H1 (cell line): ENCODE measurements around the gene SFMBT2. TPM values are rescaled to one million over a fixed set of nuclear protein-coding genes. Genes with fewer than 3 reads are reported as not detected.

Source experiments
- CTCF ChIA-PET: fragments of 300-600 bp; sonication (Branson Sonifier 250); formaldehyde crosslinking; loops from one replicate; lab custom pipeline; 2021; ENCODE audit not compliant: partially characterized antibody; lab: Charles Lee
- POLR2A ChIA-PET: fragments of 300-600 bp; sonication (Branson Sonifier 250); formaldehyde crosslinking; loops from one replicate; lab custom pipeline; 2021; ENCODE audit warnings: inconsistent platforms; ENCODE audit not compliant: partially characterized antibody; lab: Charles Lee
- DNase-seq, 2 experiments: peaks; one replicate each; pipeline versions ENCODE4 v3.0.0 to v3.0.0-alpha.2; 2010 to 2022; ENCODE audit warnings: low spot score in 2 of 2, low read depth in 1 of 2, mixed read lengths in 1 of 2
- FAIRE-seq: peaks from 2 replicates; lab custom pipeline; 2011; peaks lifted over from hg19 to GRCh38; lab: Jason Lieb, UNC
- H2AFZ ChIP-seq: 2 replicates; pipeline ENCODE4 v1.8.1; 2012; ENCODE audit warnings: low read length, inconsistent platforms
- H2AK5ac ChIP-seq: 2 replicates; pipeline ENCODE4 v1.6.1; 2013; ENCODE audit warnings: low read depth, low read length
- H2BK120ac ChIP-seq: replicated peaks from 2 replicates; pipeline ENCODE3; 2013; ENCODE audit warnings: low read depth, low read length, inconsistent platforms
- H2BK12ac ChIP-seq: 2 replicates; pipeline ENCODE4 v1.6.1; 2013; ENCODE audit warnings: low read depth, low read length
- H2BK15ac ChIP-seq: 2 replicates; pipeline ENCODE4 v1.6.1; 2013; ENCODE audit warnings: low read length
- H2BK20ac ChIP-seq: 2 replicates; pipeline ENCODE4 v1.6.1; 2013; ENCODE audit warnings: low read length
- H2BK5ac ChIP-seq: 2 replicates; pipeline ENCODE4 v1.6.1; 2013; ENCODE audit warnings: low read depth, low read length
- H3K14ac ChIP-seq: 2 replicates; pipeline ENCODE4 v1.6.1; 2013; ENCODE audit warnings: inconsistent platforms; ENCODE audit not compliant: insufficient read length
- H3K18ac ChIP-seq: 2 replicates; pipeline ENCODE4 v1.6.1; 2013; ENCODE audit warnings: low read length; ENCODE audit errors: extremely low read depth
- H3K23ac ChIP-seq: 2 replicates; pipeline ENCODE4 v1.6.1; 2013; ENCODE audit warnings: inconsistent platforms; ENCODE audit not compliant: insufficient read length
- H3K23me2 ChIP-seq: 2 replicates; pipeline ENCODE4 v1.6.1; 2013; ENCODE audit warnings: low read depth, low read length
- H3K27ac ChIP-seq: 2 replicates; pipeline ENCODE4 v1.6.1; 2011; ENCODE audit warnings: low read depth, low read length, inconsistent platforms
- H3K27me3 ChIP-seq, 4 experiments: replicated peaks in 1 of 4; 1 replicate in 1 of 4; 2 replicates in 3 of 4; pipeline versions ENCODE4 v1.6.1 to v1.8.1; 2011 to 2013; ENCODE audit warnings: low read length in 3 of 4, mild to moderate bottlenecking in 3 of 4, inconsistent platforms in 2 of 4, mixed read lengths in 2 of 4, moderate library complexity in 1 of 4; ENCODE audit not compliant: control insufficient read depth in 3 of 4, insufficient read depth in 3 of 4; ENCODE audit errors: extremely low read depth in 1 of 4
- H3K36me3 ChIP-seq, 4 experiments: 2 replicates each; pipeline versions ENCODE4 v1.6.1 to v1.8.1; 2011 to 2013; ENCODE audit warnings: mild to moderate bottlenecking in 4 of 4, low read length in 3 of 4, moderate library complexity in 2 of 4, control low read depth in 1 of 4, inconsistent platforms in 1 of 4; ENCODE audit not compliant: insufficient read depth in 4 of 4, control insufficient read depth in 2 of 4
- H3K4ac ChIP-seq: replicated peaks from 2 replicates; pipeline ENCODE3; 2013; ENCODE audit warnings: low read length, low read depth, mixed read lengths, inconsistent platforms; ENCODE audit not compliant: insufficient read length
- H3K4me1 ChIP-seq, 4 experiments: replicated peaks in 1 of 4; 1 replicate in 1 of 4; 2 replicates in 3 of 4; pipeline versions ENCODE4 v1.6.1 to v1.8.1; 2011 to 2013; ENCODE audit warnings: low read length in 3 of 4, inconsistent platforms in 2 of 4, mixed read lengths in 1 of 4; ENCODE audit not compliant: insufficient read depth in 4 of 4, control insufficient read depth in 3 of 4
- H3K4me2 ChIP-seq, 2 experiments: 2 replicates each; pipeline versions ENCODE4 v1.6.1 to v1.8.1; 2011 to 2013; ENCODE audit warnings: low read depth in 2 of 2, low read length in 2 of 2, control low read depth in 1 of 2, inconsistent platforms in 1 of 2, mild to moderate bottlenecking in 1 of 2; ENCODE audit not compliant: insufficient read depth in 1 of 2
- H3K4me3 ChIP-seq, 4 experiments: fragments of 200-600, 300-600 bp in 1 of 4; sonication (generic), shearing (Covaris generic), sonication (Bioruptor Twin) in 1 of 4; 2 replicates each; pipeline versions ENCODE4 v1.5.1 to v1.8.1; 2011 to 2016; ENCODE audit warnings: low read length in 4 of 4, low read depth in 3 of 4, control low read depth in 2 of 4, inconsistent platforms in 2 of 4, mild to moderate bottlenecking in 2 of 4, mixed read lengths in 1 of 4, moderate library complexity in 1 of 4; ENCODE audit not compliant: insufficient read depth in 2 of 4; ENCODE audit errors: extremely low read depth in 1 of 4
- H3K56ac ChIP-seq: replicated peaks from 2 replicates; pipeline ENCODE3; 2013; ENCODE audit warnings: low read depth, mild to moderate bottlenecking, mixed read lengths, low read length, inconsistent platforms; ENCODE audit not compliant: insufficient read length
- H3K79me1 ChIP-seq: 2 replicates; pipeline ENCODE4 v1.6.1; 2013; ENCODE audit warnings: low read depth, low read length, control low read depth
- H3K79me2 ChIP-seq, 2 experiments: 2 replicates each; pipeline versions ENCODE4 v1.6.1 to v1.8.1; 2012 to 2013; ENCODE audit warnings: low read length in 2 of 2, mild to moderate bottlenecking in 2 of 2, inconsistent platforms in 1 of 2; ENCODE audit not compliant: insufficient read depth in 2 of 2, control insufficient read depth in 1 of 2
- H3K9ac ChIP-seq, 4 experiments: replicated peaks in 1 of 4; 1 replicate in 1 of 4; 2 replicates in 3 of 4; pipeline versions ENCODE4 v1.6.1 to v1.8.1; 2011 to 2013; ENCODE audit warnings: low read depth in 3 of 4, low read length in 3 of 4, control low read depth in 2 of 4, mild to moderate bottlenecking in 2 of 4, moderate library complexity in 2 of 4, inconsistent platforms in 1 of 4; ENCODE audit errors: extremely low read depth in 1 of 4
- H3K9me3 ChIP-seq, 2 experiments: 2 replicates each; pipeline versions ENCODE4 v1.6.1 to v1.8.1; 2012 to 2013; ENCODE audit warnings: mild to moderate bottlenecking in 2 of 2, moderate library complexity in 2 of 2, control low read depth in 1 of 2, inconsistent platforms in 1 of 2, low read depth in 1 of 2, low read length in 1 of 2, mixed read lengths in 1 of 2; ENCODE audit not compliant: insufficient read depth in 2 of 2
- H4K20me1 ChIP-seq, 2 experiments: replicated peaks in 1 of 2; 2 replicates each; pipeline versions ENCODE3 to v1.8.1; 2011 to 2013; ENCODE audit warnings: inconsistent platforms in 2 of 2, low read length in 2 of 2, mild to moderate bottlenecking in 1 of 2; ENCODE audit not compliant: insufficient read depth in 2 of 2, control insufficient read depth in 1 of 2
- H4K5ac ChIP-seq: 2 replicates; pipeline ENCODE4 v1.6.1; 2013; ENCODE audit warnings: low read length, low read depth, mixed read lengths, inconsistent platforms; ENCODE audit not compliant: insufficient read length
- H4K8ac ChIP-seq: 2 replicates; pipeline ENCODE4 v1.8.0; 2013; ENCODE audit warnings: mild to moderate bottlenecking, moderate library complexity, low read length, inconsistent platforms; ENCODE audit not compliant: insufficient read depth; ENCODE audit errors: extremely low read depth
- H4K91ac ChIP-seq: replicated peaks from 2 replicates; pipeline ENCODE3; 2013; ENCODE audit warnings: low read length, mixed read lengths, inconsistent platforms; ENCODE audit not compliant: insufficient read length
- GABPA ChIP-seq: IDR thresholded peaks from 2 replicates; pipeline ENCODE4 v1.6.1; 2011; ENCODE audit warnings: mild to moderate bottlenecking, low read length, moderate library complexity, borderline replicate concordance; ENCODE audit not compliant: insufficient read depth
- POLR2AphosphoS5 ChIP-seq: IDR thresholded peaks from 2 replicates; pipeline ENCODE4 v1.6.1; 2011; ENCODE audit warnings: low read depth, low read length
- WGBS, 2 experiments: shearing (Covaris generic) in 1 of 2; methylation state at CpG; one replicate each; pipeline versions ENCODE4 v1.1.6 to v1.1.7; 2013 to 2015; ENCODE audit warnings: low lambda C conversion rate in 2 of 2, mixed read lengths in 2 of 2, inconsistent platforms in 1 of 2, low coverage in 1 of 2, missing lambda C conversion rate in 1 of 2; ENCODE audit not compliant: insufficient replicate concordance in 2 of 2, insufficient coverage in 1 of 2, insufficient read length in 1 of 2; ENCODE audit errors: extremely low coverage in 1 of 2, missing lambda C conversion rate in 1 of 2; 5-methylcytosine and 5-hydroxymethylcytosine counted together
- polyA plus RNA-seq, 7 experiments: library from polyadenylated mRNA; depleted of rRNA in 3 of 7; stranded (reverse) in 5 of 7; unstranded in 2 of 7; fragments of >200 nt in 5 of 7; fragments of 200-250 nt in 2 of 7; gene quantifications; 1 replicate in 5 of 7; 2 replicates in 1 of 7; 4 replicates in 1 of 7; pipeline versions ENCODE4 v1.2.1 to v1.2.3, GENCODE V29; 2011 to 2013; ENCODE audit warnings: missing spikeins in 2 of 7, mixed read lengths in 2 of 7
- total RNA-seq: library from RNA; stranded (reverse); fragmentation: NEBNext Ultra II Directional; extraction: Animal tissue kit (Norgen Biotek cat#: 25700); gene quantifications from 2 replicates; pipeline ENCODE4 v1.2.1, GENCODE V29; 2021

SFMBT2 gene
- total and polyA plus RNA-seq, 2 of the 8 experiments (the other 6 are each of a cell fraction or from before 2014, with no cell fraction given) = 2.9 to 11.0 TPM

DNA sequence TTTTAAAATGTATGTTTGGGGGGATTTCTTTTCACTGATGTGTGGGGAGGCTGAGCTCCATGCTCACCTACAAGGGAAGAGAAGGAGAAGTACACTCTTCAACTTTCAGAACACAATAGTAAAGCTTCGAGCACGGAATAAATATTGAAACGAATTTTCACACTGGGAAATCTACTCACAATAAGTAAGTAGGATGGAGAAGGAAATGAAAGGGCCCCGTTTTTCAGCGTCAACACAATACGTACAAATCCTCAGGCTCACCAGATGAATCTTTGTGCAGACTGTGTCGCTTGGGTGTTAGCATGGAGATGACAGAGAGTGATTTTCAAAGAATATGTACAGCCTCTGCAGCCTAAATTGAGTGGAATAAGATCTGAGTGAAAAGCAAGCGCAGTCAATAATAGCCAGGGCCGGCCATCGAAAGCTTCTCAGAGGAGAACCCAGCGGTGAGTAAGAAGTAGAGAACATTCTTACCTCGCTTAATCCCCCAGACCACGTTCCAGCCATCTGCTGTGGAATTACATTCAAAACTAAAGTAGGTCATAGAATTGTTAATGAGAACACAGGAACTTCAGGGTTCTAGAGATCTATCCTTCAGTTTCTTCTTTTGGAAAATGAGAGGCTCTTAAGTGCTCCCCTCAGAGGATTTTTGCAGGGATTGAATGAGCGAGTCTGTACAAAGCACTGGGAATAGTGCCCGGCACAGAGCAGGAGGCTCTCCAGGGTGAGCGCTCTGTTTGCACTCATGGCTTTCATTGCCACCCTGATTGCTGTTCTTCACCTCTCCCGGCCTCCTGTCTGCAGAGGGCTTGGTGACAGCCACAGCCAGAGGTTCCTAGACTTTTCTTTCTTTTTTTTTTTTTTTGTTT is 292.8 kb downstream of the SFMBT2 start:
- Histone ChIP-seq H3K4me2 (no peak overlapping the region), H3K23me2 (no peaks in the 10 kb centered on the region), H3K27ac (no peak overlapping the region), H3K36me3 (no peaks in the 10 kb centered on the region), H3K18ac (no peak overlapping the region), H3K79me1 (no peaks in the 10 kb centered on the region), H2AK5ac (no peak overlapping the region), H4K20me1 (peaks cover 0 to 1% of the 10 kb centered on the region in 2 experiments), H4K5ac (no peak overlapping the region), H3K4me3 (no peak overlapping the region), H2BK120ac (no peak overlapping the region), H2BK15ac (no peak overlapping the region), H3K56ac (no peak overlapping the region), H3K23ac (no peak overlapping the region), H3K9ac (no peak overlapping the region), H3K4me1 (no peaks in the 10 kb centered on the region), H3K14ac (no peak overlapping the region), H4K91ac (no peak overlapping the region), H2BK20ac (no peak overlapping the region), H3K4ac (no peak overlapping the region), H3K27me3 (no peaks in the 10 kb centered on the region), H3K9me3 (no peaks in the 10 kb centered on the region), H4K8ac (no peak overlapping the region), H3K79me2 (no peaks in the 10 kb centered on the region), H2BK12ac (no peak overlapping the region), H2AFZ (no peak overlapping the region), H2BK5ac (no peak overlapping the region)
- ChIA-PET CTCF (no interaction called here), POLR2A (no interaction called here)
- 85% methylated on average over 17 of the region's 17 CpGs; no CpG with 5 or more reads in 1 of the 2 experiments for WGBS, 2 experiments
- FAIRE-seq = no peak
- TF ChIP-seq POLR2AphosphoS5 (no peak), GABPA (no peak)
- DNase-seq = no peak
